ENCODE data around the gene OR7G2.
"Not testable (repeated sequence)": the region's sequence is repeated elsewhere in the genome, so short reads cannot be mapped to it uniquely, and the experiment has no call there.

Gene OR7G2

GRCh38 chr19:9071720-9072119 lies 35.6 kb downstream of the OR7G2 start:
- DNase-seq = not testable (repeated sequence)

GRCh38 chr19:9070066-9070465 lies 37.2 kb downstream of the OR7G2 start:
- DNase-seq = no peak

GRCh38 chr19:9065457-9066014 lies 41.7 kb downstream of the OR7G2 start:
- DNase-seq = no peak

- no peak for DNase-seq
Observed at GRCh38 chr19:9061879-9062278, 45.4 kb downstream of the OR7G2 start.

- DNase-seq = no peak
Observed at GRCh38 chr19:9060564-9061340, 46.5 kb downstream of the OR7G2 start.

- DNase-seq = no peak
Observed at GRCh38 chr19:9058905-9059667, 48.2 kb downstream of the OR7G2 start.

- no peak for DNase-seq
Observed at GRCh38 chr19:9057505-9058258, 49.6 kb downstream of the OR7G2 start.

GRCh38 chr19:9056131-9056530 lies 51.1 kb downstream of the OR7G2 start:
- DNase-seq = not testable (repeated sequence)

- no peak for DNase-seq
Observed at GRCh38 chr19:9054765-9055164, 52.5 kb downstream of the OR7G2 start.

- no peak for DNase-seq
Observed at GRCh38 chr19:9054207-9054606, 53.1 kb downstream of the OR7G2 start.

- not testable (repeated sequence) for DNase-seq
Observed at GRCh38 chr19:9053674-9054073, 53.6 kb downstream of the OR7G2 start.

GRCh38 chr19:9052894-9053293 lies 54.4 kb downstream of the OR7G2 start:
- DNase-seq = no peak

Data from activated naive CD4-positive, alpha-beta T cell treated with anti-CD3 and anti-CD28 coated beads, Interleukin-2, amount 50 U/mL, for 16 hours (primary cell).